Loucy (cell line): Measurements from ENCODE around the gene TTYH2.

ENCODE experiments used
- CTCF ChIP-seq: fragments of 200-600 bp; sonication (generic); conservative IDR thresholded peaks from 2 replicates; pipeline ENCODE4 v1.5.1; 2014; ENCODE audit warnings: mild to moderate bottlenecking, antibody characterized with exemption, low read length
- EZH2phosphoT487 ChIP-seq: fragments of 200-600 bp; IDR thresholded peaks from 2 replicates; pipeline ENCODE4 v1.6.1; 2018; ENCODE audit warnings: antibody characterized with exemption, mild to moderate bottlenecking, moderate library complexity, borderline replicate concordance

- no peak for TF ChIP-seq EZH2phosphoT487
- no peak for TF ChIP-seq CTCF
Measured at GRCh38 chr17:74183411-74183810, 30.0 kb upstream of the TTYH2 start.
